Stimulated activated CD8-positive, alpha-beta memory T cell treated with anti-CD3 and anti-CD28 coated beads, Interleukin-2, amount 100 ng/mL, for 1 hour (primary cell): Measurements from ENCODE around the gene ARHGAP4.

Experiments
- DNase-seq, 2 donors: peaks; one replicate each; pipeline ENCODE4 v3.0.0-alpha.2; 2020; ENCODE audit warnings: low read depth in 2 of 2

ARHGAP4 gene

DNA sequence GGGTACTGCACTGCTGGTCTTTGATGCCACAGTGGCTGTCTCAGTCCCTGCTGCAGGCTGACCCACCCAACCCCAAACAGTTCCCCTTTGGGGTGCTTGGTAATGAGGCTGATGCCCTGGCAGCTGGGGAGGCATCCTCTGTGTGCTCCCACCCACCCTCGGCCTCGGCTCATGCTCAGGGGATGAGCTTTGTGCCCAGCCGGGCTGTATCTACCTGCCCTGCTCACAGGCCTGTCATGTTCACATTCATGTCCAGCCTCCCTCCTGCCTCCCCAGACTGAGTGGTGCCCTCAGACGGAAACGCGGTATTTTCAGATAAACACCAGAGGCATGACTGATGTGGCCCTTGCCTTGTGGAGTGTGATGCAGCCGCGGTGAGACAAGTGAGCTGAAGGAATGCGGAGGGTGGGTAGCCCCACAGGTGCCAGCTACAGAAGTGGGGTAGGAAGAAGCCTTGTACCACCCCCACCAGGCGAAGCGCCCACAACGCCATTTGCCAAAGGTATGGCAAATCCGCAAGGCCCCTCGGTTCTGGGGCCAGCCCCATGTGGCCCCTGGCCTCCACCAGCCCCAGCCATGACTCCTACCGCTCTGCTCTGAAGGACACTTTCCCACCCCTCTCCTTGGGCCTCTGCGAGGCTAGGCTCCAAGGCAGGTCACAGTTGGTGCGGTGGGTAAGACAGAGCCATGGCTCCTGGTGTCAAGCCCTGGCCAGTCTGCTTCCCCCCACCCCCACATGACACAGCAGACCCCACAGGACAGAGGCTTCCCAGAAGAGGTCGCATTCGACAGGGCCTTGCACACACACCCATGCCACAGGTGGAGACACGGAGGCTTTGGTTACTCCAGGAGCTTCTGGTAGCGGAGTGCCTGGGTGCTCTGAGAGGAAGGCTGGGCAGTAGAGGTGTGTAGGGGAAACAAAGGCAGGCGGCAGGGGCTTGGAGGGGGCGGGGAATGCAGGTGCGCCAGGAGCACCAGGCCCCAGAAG lies 20.2 kb upstream of the ARHGAP4 start:
- no peak for DNase-seq

DNA sequence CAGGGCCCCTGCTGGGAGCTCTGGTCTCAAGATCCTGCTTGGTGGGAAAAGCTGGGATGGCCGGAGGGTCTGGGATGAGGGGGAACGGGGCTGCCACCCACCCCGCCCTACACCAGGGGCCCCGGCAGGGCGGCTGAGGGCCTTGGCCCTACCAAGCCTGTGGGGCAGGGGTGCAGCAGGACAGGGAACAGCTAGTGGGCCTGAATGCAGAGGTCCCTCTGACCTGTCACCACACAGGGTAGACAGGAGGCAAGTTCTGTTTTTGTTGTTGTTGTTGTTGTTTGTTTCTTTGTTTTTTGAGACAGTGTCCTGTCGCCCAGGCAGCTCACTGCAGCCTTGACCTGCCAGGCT lies 18.7 kb upstream of the ARHGAP4 start:
- no peak for DNase-seq

DNA sequence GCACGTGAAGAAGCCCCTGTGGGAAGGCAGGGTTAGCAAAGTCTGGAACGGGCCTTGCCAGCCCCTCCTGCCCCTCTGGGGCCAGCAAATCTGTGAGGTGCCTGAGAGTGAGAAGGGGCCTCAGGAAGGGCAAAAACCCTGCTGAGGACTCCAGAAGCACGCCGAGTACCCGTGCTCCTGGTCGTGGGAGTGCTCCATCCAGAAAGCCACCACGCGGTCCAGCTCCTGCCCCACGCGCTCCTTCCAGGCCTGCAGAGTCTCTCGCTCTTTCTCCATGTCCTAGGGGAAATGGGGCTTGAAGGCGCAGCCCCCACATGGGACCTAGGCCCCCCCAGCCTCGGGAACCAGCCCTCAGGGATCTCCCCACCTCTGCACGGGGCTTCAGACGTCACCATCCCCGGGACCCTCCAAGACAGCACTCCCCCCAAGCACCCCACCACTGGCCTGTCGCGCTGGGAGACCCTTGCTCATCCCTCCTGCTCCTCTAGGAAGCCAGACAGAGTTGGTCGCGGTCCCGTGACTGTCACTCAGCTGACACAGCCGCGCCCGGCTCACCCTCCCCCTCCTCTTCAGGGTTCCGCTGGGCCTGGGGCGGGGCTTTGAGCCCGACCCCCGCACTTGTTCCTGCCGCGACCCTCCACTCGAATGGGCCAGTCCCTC lies 18.2 kb upstream of the ARHGAP4 start, which contains the start of gene RENBP:
RENBP (minus strand) TSS at position 504 of the 660 bp plus-strand sequence; CDS start at position 471, 33 bp downstream.
- DNase-seq = no peak

DNA sequence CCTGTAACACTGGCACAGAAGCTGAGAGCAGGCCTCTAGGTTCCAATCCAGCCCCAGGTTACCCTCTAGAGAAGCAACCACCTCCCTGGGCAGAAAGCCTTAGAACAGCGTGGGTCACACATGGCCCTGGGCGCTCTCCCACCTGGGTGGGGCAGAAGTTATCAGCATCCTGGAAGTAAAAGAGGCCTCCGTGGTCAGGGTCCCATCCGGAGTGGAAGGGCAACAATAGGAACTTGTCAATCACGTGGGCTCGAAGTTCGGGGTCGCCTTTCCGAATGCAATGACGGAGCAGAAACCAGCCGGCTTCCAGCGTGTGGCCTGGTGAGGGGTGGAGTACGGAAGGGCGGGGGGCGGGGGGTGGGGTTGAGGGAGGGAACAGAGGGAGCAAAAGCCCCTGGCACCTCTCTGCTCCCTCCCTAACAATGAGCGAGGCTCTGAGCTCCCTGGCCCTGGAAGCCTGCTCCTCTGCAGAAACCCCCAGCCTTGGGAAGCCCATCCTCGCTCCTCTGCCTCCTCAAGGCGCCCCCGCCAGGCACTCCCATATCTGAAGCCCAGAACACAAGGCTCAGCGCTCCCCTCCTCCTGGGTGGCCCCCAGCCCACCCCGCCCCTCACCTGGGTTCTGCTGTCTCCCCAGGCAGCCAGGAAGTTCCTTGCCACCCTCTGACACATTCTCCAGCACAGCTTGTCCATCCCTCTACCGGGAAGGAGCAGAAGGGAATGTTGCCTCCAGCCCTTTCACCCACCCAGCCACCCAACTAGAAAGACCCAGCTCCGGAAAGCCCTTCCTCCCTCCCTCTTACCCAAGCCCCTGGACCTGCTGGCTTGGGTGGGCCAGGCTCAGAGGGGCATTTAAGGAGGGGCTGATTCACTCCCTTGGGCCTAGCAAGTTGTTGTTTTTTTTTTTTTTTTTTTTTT lies 15.5 kb upstream of the ARHGAP4 start:
- no peak for DNase-seq

DNA sequence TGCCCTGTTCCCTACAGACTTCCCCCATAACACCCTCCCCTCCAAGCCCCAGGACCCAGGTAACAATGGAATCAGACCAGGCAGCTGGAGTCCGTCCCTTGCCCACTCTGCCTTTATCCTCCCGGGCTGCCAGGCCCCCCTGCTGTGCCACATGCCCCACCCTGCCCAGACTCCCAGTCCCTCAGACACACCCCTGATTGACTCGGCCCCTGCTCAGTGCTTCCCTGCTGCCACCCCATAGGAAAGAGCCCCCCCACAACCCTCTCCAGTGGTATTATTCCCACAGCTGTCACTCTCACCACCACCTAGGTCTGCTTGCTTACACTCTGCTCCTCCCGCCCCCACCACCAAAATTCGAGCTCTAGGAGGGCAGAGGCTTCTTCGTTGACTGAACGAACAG lies 13.5 kb upstream of the ARHGAP4 start:
- no peak for DNase-seq

DNA sequence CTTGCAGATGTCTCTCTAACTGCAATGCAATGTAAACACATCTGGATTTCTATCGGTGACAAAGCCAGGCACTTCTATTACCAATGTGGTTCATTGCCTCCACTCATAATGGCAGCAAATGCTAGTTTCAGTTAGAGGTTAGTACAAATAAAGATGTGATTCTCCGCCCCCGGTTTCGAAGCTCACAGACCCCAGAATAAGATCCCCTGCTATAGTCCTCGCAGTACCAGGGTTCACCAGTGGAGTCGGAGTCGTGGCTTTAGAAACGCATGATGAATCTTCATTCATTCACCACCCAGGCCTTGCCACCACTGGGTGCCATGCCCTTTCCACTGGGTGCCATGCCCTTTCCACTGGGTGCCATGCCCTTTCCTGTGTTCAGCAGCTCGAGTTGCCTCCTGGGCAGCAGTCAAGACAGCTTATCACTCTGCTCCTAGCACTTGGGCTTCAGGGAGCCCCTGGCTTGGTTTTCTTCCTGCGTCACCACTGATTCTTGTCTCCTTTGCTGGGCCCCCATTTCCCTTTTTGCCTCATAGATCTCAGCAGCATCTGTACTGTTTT lies 12.2 kb upstream of the ARHGAP4 start:
- DNase-seq = no peak

DNA sequence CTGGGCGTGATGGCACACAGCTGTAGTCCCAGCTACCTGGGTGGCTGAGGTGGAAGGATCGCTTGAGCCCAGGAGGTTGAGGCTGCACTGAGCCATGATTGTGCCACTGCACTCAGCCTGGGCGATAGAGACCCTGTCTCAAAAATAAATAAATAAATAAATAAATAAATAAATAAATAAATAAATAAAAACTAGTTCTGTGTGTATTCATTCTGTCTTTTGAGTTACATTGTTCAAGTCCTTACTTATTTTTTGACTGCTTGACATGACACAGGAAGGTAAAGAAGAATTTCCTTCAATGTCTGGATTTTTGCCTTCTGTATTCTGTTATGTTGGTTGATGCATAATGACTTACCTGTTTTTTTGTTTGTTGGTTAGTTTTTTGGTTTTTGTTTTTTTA lies 11.0 kb upstream of the ARHGAP4 start:
- no peak for DNase-seq

DNA sequence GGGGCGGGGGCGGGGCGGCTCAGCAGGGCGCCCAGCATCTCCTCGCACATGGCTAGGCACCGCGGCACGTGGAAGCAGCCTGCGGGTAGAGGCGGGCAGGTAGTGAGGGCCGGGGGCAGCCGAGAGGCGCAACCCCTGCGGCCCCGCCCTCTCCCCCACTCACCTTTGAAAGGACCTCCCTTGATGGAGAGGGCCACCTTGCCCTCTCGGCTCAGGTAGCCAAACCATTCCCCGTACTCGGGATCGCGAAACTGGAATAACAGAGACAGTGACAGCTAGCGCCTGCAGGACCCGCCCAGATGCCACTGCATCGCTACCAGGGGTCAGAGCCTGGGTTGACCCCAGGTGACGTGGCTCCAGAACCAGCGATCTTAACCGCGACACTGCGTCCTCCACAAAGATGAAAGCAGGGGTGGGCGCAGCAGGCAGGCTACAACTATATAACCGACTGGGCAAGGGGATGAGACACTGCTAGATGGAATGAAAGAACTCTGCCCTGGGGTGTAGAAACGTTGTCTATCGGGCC lies 9.3 kb upstream of the ARHGAP4 start:
- no peak for DNase-seq

DNA sequence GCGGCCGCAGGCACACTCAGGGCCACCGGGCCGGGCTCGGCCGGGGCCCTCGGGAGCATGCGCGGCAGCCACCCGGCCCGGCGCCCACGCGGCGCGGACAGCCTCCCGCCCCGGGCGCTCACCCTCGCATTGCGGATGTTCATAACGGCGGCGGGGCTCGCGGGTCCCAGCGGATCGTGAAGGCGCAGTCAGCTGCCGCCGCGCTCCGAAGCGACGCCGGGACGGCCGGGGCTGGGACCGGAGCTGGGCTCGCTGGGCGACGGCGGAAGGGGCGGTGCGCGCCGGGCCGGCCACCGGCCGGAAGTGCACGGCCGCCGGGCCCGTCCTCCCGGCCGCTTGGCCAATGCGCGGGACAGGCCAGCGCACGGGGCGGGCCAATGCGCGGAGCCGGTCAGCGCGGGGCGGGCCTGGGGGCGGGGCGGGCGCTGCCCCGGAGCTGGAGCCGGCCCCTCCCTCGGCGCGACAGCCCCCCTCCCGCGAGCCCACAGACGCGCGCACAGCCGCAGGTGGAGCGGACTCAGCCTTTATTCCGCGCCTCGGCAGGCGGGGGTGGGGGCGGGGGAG lies 8.8 kb upstream of the ARHGAP4 start, which contains the start of gene NAA10:
NAA10 (minus strand) TSS at position 276 of the 564 bp plus-strand sequence; CDS start at position 143, 133 bp downstream.
- peak in 1 of 2 donors; percentile 34 for DNase-seq

DNA sequence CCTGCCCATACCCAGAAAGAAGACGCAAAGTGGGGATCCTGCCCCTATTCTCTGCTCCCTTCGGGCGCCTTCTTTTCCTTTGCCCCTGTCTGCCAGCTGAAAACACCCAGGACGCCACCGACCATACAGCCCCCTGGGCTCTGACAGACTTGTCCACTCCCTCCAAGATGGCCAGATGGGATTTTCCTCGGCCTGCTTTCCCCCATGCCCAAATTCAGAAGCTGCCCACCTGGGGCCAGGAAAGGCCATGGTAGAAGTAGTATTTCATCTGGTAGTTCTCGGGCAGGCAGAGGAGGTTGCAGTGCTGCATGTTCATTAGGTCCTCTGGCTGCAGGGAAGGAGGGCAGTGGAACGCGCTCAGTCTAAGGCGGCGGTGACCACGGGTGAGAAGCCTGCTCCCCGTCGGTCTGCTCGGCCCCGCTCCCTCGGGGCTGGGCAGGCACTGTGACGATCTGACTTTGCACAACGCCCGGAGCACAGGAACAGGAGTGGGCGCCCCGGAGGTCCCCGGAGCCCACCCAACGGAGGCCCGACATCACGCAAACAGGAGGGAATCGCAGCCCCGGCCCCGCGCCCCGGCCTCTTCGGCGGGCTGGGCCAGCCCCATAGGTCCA lies 8.2 kb upstream of the ARHGAP4 start:
- no peak for DNase-seq

DNA sequence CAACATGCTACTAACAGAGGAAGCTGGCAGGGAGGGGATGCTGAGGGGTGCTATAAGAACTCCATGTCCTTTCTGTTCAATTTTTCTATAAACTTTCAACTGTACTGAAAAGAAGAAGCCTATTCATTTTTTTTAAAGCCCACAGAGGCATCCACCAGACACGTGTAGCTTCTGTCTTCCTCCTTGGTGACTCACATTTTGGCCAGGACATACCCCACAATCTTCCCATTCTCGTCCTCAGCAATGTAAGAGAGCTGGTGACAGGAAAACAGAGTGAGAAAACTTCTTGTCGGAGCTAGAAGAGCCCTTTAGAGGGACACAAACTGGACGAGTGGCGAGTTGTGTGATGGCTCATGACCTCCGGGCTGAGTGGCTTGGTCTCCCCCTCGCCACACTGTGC lies 7.7 kb upstream of the ARHGAP4 start:
- DNase-seq = no peak

DNA sequence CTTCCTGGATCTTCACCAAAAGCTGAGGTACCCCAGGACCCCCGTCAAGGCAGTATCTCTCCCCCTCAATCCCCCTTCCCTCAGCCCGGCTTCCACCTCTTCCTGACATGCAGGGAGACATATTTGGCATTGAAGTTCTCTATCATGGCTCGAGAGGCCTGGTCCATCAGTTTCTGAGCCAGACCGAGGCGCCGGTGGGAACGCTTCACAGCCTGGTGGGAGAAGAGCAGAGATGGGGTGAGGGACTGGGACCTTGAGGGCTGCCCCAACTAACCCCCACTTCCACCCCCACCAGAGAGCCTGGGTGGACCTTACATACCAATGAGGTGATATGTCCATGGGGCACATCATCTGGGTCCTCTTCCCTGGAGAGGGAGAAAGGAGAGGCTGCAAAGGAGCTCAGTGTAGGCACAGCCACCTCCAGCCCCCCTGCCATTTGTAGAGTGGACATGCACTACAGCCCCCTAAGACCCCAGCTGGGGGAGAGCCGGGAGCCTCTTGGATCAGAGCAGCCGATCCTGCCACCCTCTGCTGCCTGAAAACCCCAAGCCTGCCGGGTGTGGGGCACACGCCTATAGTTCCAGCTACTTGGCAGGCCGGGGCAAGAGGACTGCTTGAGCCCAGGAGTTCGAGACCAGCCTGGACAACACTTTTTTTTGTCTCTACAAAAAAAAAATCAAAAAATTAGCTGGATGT lies 6.3 kb upstream of the ARHGAP4 start:
- DNase-seq = no peak

DNA sequence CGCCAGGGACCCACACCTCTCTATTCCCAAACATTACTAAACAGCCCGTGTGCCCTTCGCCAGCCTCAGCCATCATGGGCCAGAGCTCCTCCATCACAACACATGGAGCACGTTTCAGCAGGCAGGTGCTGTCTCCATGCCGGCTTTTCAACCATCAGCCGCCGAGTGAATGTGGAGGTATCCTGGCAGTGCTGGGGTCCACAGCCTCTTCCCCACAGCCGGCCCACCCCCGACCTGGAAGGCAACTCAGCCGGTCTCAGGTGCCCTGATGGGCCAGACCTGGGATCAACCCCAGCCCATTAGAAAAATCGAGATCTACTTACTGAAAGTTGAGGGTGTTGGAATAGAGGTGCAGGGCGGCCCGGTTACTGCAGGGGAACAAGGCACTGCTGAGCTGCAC lies 5.7 kb upstream of the ARHGAP4 start:
- DNase-seq = no peak

DNA sequence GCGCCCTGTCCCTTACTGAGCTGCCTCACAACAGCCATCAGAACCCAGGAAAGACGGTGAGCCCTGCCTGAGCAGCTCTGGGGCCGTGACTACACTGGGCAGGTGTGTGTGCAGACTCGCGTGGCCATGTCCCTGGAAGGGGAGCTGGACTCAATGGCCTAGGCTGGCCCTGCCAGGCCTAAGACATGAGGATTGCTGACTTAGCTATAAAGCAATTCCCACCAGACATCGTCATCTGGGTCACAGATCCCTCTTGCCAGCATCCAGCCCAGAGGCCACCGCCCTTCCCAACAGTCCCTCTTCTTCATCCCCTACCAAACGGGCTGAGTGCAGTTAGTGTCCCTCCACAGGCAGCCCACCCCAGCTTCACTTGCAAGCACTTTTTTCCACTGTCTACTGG lies 5.1 kb upstream of the ARHGAP4 start:
- DNase-seq = no peak

DNA sequence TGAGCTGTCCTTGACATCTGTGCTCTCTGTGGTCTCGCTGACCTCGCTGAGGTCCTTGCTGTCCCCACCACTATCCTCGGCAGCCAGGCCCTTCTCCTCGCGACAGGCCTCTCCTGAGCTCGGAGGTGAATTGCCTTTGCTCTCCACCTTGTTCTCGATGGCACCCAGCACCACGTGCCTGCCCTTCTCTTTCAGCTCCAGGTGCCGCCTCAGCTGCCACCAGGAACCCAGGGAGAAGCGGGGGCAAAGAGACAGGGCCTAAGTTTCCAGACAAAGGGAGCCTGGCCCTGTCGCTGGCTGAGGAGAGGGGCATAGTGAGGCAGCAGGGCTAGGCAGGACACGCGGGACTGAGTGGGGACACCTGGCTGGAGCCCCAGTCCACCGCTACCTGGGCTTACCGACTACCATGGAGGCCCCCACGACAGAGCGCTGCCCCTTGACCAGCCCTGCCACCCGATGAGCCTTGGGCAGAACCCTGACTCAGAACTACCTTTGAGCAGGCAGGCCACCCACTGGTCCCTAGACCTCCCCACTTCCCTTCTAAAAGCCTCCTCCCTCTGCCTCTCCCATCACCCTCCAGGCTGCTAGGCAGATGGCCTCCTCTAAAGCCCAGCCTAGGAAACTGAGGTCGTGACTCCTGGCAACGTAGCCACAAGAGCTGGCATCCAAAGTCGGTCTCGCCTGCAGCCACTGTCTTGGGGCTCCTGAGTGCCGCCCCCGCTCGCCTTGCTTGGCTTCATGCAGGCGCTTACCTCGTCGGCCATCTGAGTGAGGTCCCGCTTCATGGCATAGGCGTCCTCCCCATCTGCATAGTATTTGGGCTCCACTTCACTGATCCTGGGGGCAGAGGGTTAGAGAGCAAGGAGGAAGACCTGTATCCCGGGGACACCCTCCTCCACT lies 4.2 kb upstream of the ARHGAP4 start:
- DNase-seq = no peak

DNA sequence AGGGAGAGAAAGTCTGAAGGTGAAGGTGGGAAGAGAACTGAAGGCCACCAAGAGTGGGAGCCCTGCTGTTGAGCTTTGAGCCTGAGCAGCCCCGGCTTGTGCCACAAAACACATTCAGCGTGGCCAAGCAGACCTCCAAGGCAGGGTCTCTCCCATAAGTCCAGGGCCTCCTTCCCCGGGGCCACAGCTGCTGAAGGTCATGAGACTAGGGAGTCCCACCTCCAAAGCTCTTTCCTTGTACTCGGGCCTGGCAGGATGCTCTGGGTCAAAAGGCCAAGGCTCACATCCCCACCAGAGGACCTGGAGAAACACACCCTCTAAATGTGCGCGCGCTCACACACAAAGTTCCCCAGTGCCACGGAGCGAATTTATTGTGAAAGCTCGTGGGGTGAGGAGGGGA lies 3.5 kb upstream of the ARHGAP4 start:
- DNase-seq = no peak

DNA sequence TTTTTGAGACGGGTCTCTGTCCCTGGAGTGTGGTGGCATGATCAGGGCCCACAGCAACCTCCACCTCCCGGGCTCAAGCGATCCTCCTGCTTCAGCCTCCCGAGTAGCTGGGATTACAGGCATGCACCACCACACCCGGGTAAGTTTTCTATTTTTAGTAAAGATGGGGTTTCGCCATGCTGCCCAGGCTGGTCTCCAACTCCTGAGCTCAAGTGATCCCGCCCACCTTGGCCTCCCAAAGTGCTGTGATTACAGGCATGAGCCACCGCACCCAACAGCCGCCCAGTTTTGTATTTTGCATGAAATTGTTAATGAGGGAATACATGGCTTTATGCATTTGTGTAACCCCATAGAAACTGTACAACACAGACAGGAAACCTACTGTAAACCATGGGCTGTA lies 2.8 kb upstream of the ARHGAP4 start:
- no peak for DNase-seq

DNA sequence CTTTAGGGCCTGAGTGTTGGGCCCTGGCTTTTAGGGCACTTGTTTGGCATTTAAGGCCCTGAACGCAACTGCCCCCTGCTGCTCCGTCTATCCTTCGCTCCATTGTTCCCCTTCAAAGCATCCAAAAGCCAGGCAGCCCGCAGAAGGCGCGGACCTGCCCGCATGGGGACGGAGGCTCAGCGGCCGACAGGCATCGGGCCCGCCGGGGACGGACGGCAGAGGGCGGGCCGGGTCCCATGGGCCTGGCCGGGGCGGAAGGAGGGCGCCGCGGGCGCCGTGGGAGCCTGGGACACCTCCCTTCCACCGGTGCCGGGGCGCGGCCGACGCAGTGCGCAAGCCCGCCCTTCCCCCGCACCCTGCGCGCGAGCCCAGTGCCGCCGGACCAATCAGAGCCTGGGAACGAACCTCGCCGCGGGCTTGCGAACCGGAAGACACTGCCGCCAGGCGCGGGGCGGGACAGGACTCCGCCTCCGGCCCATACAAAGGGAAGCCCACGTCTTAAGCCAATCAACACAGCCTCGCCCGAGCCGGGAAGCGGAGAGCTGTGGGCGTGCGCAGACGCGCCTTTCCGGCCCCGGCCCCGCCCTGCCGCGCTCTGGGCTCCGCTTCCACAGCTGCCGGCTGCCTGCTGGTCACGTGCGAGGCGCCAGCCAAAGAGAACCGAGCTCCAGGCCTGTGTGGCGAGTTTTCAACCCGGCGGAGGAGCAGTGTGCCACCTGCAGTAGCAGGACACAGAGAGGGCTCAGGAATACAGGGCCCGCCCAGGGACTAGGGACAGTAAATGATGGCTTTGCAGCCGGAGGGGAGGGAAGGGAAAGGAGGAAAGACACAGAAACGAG lies 2.1 kb upstream of the ARHGAP4 start:
- DNase-seq = peak; percentile 81 to 91
